ENCODE data around the gene CALHM3.

CALHM3 gene

DNA sequence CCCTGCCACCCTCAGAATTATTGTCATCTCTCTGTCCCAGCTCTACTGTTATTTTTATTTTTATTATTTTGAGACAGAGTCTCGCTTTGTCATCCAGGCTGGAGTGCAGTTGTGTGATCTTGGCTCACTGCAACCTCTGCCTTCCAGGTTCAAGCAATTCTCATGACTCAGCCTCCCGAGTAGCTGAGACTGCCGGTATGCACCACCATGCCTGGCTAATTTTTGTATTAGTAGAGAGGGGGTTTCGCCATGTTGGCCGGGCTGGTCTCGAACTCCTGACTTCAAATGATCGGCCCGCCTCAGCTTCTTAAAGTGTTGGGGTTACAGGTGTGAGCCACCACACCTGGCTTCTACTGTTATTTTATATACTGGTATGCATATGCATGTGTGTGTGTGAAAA is 37.8 kb downstream of the CALHM3 start:
- TF ChIP-seq, protein P1, sequence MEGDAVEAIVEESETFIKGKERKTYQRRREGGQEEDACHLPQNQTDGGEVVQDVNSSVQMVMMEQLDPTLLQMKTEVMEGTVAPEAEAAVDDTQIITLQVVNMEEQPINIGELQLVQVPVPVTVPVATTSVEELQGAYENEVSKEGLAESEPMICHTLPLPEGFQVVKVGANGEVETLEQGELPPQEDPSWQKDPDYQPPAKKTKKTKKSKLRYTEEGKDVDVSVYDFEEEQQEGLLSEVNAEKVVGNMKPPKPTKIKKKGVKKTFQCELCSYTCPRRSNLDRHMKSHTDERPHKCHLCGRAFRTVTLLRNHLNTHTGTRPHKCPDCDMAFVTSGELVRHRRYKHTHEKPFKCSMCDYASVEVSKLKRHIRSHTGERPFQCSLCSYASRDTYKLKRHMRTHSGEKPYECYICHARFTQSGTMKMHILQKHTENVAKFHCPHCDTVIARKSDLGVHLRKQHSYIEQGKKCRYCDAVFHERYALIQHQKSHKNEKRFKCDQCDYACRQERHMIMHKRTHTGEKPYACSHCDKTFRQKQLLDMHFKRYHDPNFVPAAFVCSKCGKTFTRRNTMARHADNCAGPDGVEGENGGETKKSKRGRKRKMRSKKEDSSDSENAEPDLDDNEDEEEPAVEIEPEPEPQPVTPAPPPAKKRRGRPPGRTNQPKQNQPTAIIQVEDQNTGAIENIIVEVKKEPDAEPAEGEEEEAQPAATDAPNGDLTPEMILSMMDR (IDR thresholded peaks at IDR 0.05; ENCODE audit: borderline replicate concordance, insufficient read depth, low read depth, low read length): no peak
- no peak overlapping the region for H3K4me3 ChIP-seq (ENCODE audit: low read depth, low read length)

DNA sequence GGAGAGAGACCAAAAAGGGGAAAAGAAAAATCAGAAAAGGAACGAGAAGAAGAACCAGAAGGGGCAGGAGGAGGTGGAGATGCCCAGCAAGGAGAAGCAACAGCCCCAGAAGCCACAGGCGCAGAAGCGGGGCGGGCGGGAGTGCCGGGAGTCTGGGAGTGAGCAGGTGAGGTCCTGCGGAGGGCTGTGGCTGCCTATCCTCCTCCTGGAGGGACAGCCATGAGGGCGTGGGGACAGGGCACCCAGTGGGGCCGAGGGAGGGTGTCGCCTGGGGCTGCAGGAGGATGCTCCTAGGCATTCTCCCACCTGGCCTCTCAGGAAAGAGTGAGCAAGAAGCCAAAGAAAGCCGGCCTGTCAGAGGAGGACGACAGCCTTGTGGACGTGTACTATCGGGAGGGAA is 38.6 kb downstream of the CALHM3 start:
- H3K4me3 ChIP-seq (ENCODE audit: low read depth, low read length): no peak overlapping the region

DNA sequence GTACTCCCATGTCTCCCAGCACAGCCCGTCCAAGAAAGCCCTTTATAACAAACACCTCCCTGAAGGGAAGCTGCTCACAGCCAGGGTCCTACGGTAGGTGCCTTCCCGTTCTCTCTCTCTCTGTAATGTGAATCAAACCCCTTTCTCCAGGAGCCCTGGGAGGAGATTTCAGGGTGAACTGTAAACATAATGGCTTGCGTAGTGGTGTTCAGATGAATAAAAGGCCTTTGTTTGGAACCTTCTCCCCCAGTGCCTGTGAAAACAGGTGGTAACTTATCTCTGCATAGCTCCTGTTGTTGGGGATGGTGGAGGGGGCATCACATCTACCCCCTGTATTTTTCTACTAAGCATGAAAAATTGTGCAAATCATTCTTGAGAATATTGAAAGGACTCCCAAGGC is 39.3 kb downstream of the CALHM3 start:
- no peak overlapping the region for H3K4me3 ChIP-seq (ENCODE audit: low read depth, low read length)
- TF ChIP-seq, protein P1 (IDR thresholded peaks at IDR 0.05; ENCODE audit: borderline replicate concordance, insufficient read depth, low read depth, low read length): no peak

More for the DNA sequence above, 38.6 kb downstream of the CALHM3 start:
- TF ChIP-seq, protein P1 (IDR thresholded peaks at IDR 0.05; ENCODE audit: borderline replicate concordance, insufficient read depth, low read depth, low read length): no peak

DNA sequence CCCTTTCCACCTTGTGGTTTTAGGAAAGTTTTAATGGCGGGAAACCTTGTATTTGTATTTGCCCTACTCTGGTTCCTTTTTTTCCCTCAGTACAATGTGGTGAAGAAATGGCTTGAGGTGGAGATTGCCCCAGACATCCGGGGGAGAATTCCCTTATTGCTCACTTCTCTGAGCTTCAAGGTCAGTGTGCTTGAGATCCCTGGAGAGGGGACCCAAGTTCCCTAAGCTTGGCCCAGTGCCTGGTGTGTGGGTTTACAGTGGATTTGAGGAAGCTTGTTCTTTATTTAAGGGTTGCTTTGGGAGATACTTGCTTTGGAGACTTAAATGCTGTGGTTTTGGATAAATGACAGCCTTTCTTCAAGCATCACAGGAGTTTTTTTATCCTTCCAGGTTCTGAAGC is 45.2 kb downstream of the CALHM3 start:
- TF ChIP-seq, protein P1 (IDR thresholded peaks at IDR 0.05; ENCODE audit: borderline replicate concordance, insufficient read depth, low read depth, low read length): no peak
- H3K4me3 ChIP-seq (ENCODE audit: low read depth, low read length): no peak overlapping the region

DNA sequence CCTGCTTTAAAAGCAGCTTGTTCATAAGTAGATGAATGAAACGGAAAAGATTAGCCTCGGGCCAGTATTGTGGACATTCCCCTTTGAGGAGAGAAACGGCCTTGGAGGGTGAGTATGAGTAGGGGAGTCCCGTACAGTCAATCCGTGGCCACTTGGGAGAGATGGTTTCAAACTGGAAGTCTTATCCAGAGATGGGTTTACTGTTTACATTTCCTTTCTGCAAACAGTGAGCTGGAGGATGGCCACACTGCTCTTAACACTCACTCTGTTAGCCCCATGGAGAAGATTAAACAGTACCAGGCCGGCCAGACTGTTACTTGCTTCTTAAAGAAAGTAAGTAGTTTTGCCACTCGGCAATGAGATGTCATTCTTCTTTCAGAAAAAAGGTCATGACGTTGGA is 47.1 kb downstream of the CALHM3 start:
- H3K4me3 ChIP-seq (ENCODE audit: low read depth, low read length): no peak overlapping the region
- TF ChIP-seq, protein P1 (IDR thresholded peaks at IDR 0.05; ENCODE audit: borderline replicate concordance, insufficient read depth, low read depth, low read length): no peak

DNA sequence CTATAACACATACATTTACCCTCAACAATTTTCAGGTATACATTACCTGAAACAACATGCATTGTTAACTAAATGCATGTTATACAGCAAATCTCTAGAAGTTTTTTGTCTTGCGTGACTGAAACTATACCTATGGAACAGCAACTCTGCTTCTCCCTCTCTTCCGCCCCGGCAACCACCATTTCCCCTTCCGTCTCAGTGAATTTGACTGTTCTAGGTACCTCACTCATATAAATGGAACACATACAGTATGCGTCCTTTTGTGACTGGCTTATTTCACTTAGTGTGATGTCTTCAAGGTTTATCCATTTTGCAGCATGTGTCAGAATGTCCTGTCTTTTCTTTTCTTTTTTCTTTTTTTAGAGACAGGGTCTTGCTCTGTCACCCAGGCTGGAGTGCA is 49.4 kb downstream of the CALHM3 start:
- no peak overlapping the region for H3K4me3 ChIP-seq (ENCODE audit: low read depth, low read length)
- TF ChIP-seq, protein P1 (IDR thresholded peaks at IDR 0.05; ENCODE audit: borderline replicate concordance, insufficient read depth, low read depth, low read length): no peak

DNA sequence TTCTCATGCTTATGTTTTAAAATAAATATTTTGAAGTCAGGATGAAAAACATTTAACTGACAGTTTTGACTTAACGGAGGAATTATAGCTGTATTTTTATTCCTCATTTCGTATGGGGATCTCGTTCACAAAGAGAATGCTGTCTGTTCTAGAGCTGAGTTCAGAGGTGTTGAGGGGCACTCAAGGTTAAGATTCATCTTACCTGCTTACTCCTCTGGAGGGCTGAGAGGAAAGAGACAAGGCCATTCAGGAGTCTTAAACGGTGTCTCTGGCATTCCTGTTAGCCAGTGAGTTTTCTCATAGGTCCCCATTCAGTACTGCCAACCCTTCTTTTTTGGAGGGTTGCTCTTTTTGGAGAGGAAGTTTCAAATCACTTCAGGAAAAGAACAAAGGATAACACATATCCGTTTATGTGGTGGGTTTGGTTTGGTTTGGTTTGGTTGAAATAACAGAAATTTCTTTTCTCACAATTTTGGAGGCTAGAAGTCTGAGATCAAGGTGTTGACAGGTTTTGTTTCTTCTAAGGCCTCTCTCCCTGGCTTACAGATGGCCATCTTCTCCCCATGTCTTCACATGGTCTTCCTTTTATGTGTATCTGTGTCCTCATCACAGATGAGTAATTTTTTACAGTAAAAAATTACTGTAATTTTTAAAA is 49.9 kb downstream of the CALHM3 start:
- TF ChIP-seq, protein P1 (IDR thresholded peaks at IDR 0.05; ENCODE audit: borderline replicate concordance, insufficient read depth, low read depth, low read length): no peak
- H3K4me3 ChIP-seq (ENCODE audit: low read depth, low read length): no peak overlapping the region

Data from GM12875 (cell line).